ENCODE results near the gene GPR137C. TPM values are rescaled to one million over a fixed set of nuclear protein-coding genes. Genes with fewer than 3 reads are reported as not detected.

GPR137C gene
- total and polyA plus RNA-seq, 2 of the 13 experiments (the other 11 are each of a cell fraction or from before 2014, with no cell fraction given), result 0.34 to 0.51 TPM

GRCh38 chr14:52522033-52522432 is 30.6 kb upstream of the GPR137C start:
- no peak overlapping the region for H3K27ac ChIP-seq (ENCODE audit: extremely low read length, insufficient read depth, low read length)
- H2AFZ ChIP-seq (ENCODE audit: low read length), result no peak overlapping the region
- H3K79me2 ChIP-seq (ENCODE audit: insufficient read depth, low read length), result no peaks in the 10 kb centered on the region
- H3K36me3 ChIP-seq (replicated peaks in 1 of 2; ENCODE audit: control insufficient read depth in 1 of 2, insufficient read depth in 2 of 2, low read length in 2 of 2), result no peaks in the 10 kb centered on the region
- CTCF ChIA-PET (ENCODE audit: low intra/inter-chr PET ratio, low total read pairs), result no interaction called here
- H3K4me2 ChIP-seq (ENCODE audit: low read depth, low read length), result no peak overlapping the region
- H3K4me1 ChIP-seq (ENCODE audit: insufficient read depth, low read length), result no peaks in the 10 kb centered on the region
- intact Hi-C loops (cut with micrococcal nuclease; ENCODE audit: unreplicated experiment) (no loop called here), in situ Hi-C loops (cut with HindIII; ENCODE audit: extremely low pct_ligation_motif_present, low pct_unique_long_range_greater_than_20kb) (no loop called here)
- H3K9me3 ChIP-seq (ENCODE audit: low read length), result no peaks in the 10 kb centered on the region
- no peaks in the 10 kb centered on the region for H3K27me3 ChIP-seq (ENCODE audit: control insufficient read depth in 1 of 2, insufficient read depth in 2 of 2, low read length in 2 of 2)
- no peak for DNase-seq (ENCODE audit: low spot score)
- no peak overlapping the region for H3K4me3 ChIP-seq (replicated peaks in 1 of 3; ENCODE audit: insufficient read depth in 1 of 3, low read depth in 2 of 3, low read length in 3 of 3)
- H4K20me1 ChIP-seq (ENCODE audit: insufficient read depth, low read length), result no peaks in the 10 kb centered on the region
- 82% methylated on average over 1 of the region's 1 CpG for WGBS (ENCODE audit: low lambda C conversion rate)
- no peak overlapping the region for H3K9ac ChIP-seq (ENCODE audit: insufficient read depth, low read depth, low read length)
- no peak for FAIRE-seq
- BruUV-seq (replicated peaks), result no TSS peak
- POLR2A ChIA-PET, result no interaction called here
- ATAC-seq, result no peak
- TF ChIP-seq ZNF574 (CRISPR knock-in tag; IDR thresholded peaks at IDR 0.05), result no peak
- TF ChIP-seq ZNF33B (CRISPR knock-in tag; IDR thresholded peaks at IDR 0.05), result no peak
- TF ChIP-seq KLF12 (CRISPR knock-in tag; IDR thresholded peaks at IDR 0.05; ENCODE audit: borderline replicate concordance), result no peak
- TF ChIP-seq ZNF878 (CRISPR knock-in tag; IDR thresholded peaks at IDR 0.05), result no peak
- TF ChIP-seq ZNF143 (CRISPR knock-in tag; IDR thresholded peaks at IDR 0.05), result no peak
- TF ChIP-seq ZNF317 (CRISPR knock-in tag; IDR thresholded peaks at IDR 0.05), result no peak
- no peak for TF ChIP-seq NCOA2 (CRISPR knock-in tag; IDR thresholded peaks at IDR 0.05)
- TF ChIP-seq ZEB1 (IDR thresholded peaks at IDR 0.05; ENCODE audit: insufficient replicate concordance, low read depth), result no peak
- no peak for TF ChIP-seq ATM (IDR thresholded peaks at IDR 0.05; ENCODE audit: borderline replicate concordance)
- no peak for TF ChIP-seq PAWR (CRISPR knock-in tag; IDR thresholded peaks at IDR 0.05; ENCODE audit: borderline replicate concordance)
- no peak for TF ChIP-seq USF2 (IDR thresholded peaks at IDR 0.05; ENCODE audit: low read depth, low read length)
- no peak for TF ChIP-seq USF2 (CRISPR knock-in tag; IDR thresholded peaks at IDR 0.05; ENCODE audit: borderline replicate concordance)
- no peak for TF ChIP-seq ZNF510 (CRISPR knock-in tag; IDR thresholded peaks at IDR 0.05; ENCODE audit: low read depth)
- no peak for TF ChIP-seq HMGXB3 (CRISPR knock-in tag; IDR thresholded peaks at IDR 0.05; ENCODE audit: borderline replicate concordance)

Measured in HepG2 (cell line).